ENCODE measurements around the gene LPIN2. TPM values are rescaled to one million over a fixed set of nuclear protein-coding genes. Genes with fewer than 3 reads are reported as not detected.
"Not testable (repeated sequence)": the region's sequence is repeated elsewhere in the genome, so short reads cannot be mapped to it uniquely, and the experiment has no call there.

The LPIN2 gene
- total and polyA plus RNA-seq, 2 experiments from 2014 or later: 9.0 to 10.8 TPM

GRCh38 chr18:3003766-3004165 lies 9.2 kb downstream of the LPIN2 start:
- not testable (repeated sequence) for H3K27me3 Mint-ChIP-seq (ENCODE audit: insufficient read depth, low read depth, poor library complexity); H4K20me1 ChIP-seq (replicated peaks; ENCODE audit: insufficient read depth); H3K4me3 ChIP-seq; H3K36me3 ChIP-seq (ENCODE audit: insufficient read depth); H3F3A ChIP-seq (replicated peaks; ENCODE audit: low read depth); H3K27me3 ChIP-seq (ENCODE audit: insufficient read depth); H3K9me2 ChIP-seq (ENCODE audit: insufficient read depth); H2AFZ ChIP-seq; H3K4me1 ChIP-seq (ENCODE audit: insufficient read depth); ATAC-seq; H3K27ac Mint-ChIP-seq; H3K27ac ChIP-seq (ENCODE audit: low read depth); DNase-seq (ENCODE audit: low spot score); H3K4me2 ChIP-seq; H3K4me3 Mint-ChIP-seq
- Mint-ChIP-seq H3K36me3 (ENCODE audit: low read depth) (peaks cover 72% of the 10 kb centered on the region), H3K4me1 (peaks cover 34% of the 10 kb centered on the region), H3K9me3 (peaks cover 31% of the 10 kb centered on the region)
- H3K79me2 ChIP-seq (replicated peaks; ENCODE audit: insufficient read depth): peaks cover 79% of the 10 kb centered on the region

- H3K27me3 ChIP-seq (ENCODE audit: insufficient read depth): no peaks in the 10 kb centered on the region
- peaks cover 7% of the 10 kb centered on the region for H3K36me3 ChIP-seq (ENCODE audit: insufficient read depth)
- no peak overlapping the region for H2AFZ ChIP-seq
- no peaks in the 10 kb centered on the region for H3F3A ChIP-seq (replicated peaks; ENCODE audit: low read depth)
- DNase-seq (ENCODE audit: low spot score): no peak
- H3K9me2 ChIP-seq (ENCODE audit: insufficient read depth): peaks cover 3% of the 10 kb centered on the region; the same call in 1 of the 2 replicates
- Mint-ChIP-seq H3K27ac (no peak overlapping the region), H3K4me1 (peaks cover 42% of the 10 kb centered on the region), H3K36me3 (ENCODE audit: low read depth) (peaks cover 64% of the 10 kb centered on the region), H3K4me3 (no peak overlapping the region), H3K9me3 (peaks cover 31% of the 10 kb centered on the region), H3K27me3 (ENCODE audit: insufficient read depth, low read depth, poor library complexity) (peaks cover 3% of the 10 kb centered on the region)
- peaks cover 20% of the 10 kb centered on the region for H3K4me1 ChIP-seq (ENCODE audit: insufficient read depth)
- H3K27ac ChIP-seq (ENCODE audit: low read depth): no peak overlapping the region
- ATAC-seq: no peak
- no peaks in the 10 kb centered on the region; the same call in 1 of the 2 replicates for H4K20me1 ChIP-seq (replicated peaks; ENCODE audit: insufficient read depth)
- no peak overlapping the region for H3K4me3 ChIP-seq
- peaks cover 75% of the 10 kb centered on the region for H3K79me2 ChIP-seq (replicated peaks; ENCODE audit: insufficient read depth)
- no peak overlapping the region for H3K4me2 ChIP-seq
- TF ChIP-seq CREB1 (CRISPR knock-in tag; IDR thresholded peaks at IDR 0.05; ENCODE audit: low read depth) (no peak), ZNF331 (CRISPR knock-in tag; IDR thresholded peaks at IDR 0.05; ENCODE audit: low read depth) (no peak), REST (IDR thresholded peaks at IDR 0.05; ENCODE audit: unreplicated experiment) (no peak), STAT1 (IDR thresholded peaks at IDR 0.05; ENCODE audit: unreplicated experiment) (no peak), NANOG (IDR thresholded peaks at IDR 0.05; ENCODE audit: borderline replicate concordance) (no peak), EZH2phosphoT487 (IDR thresholded peaks at IDR 0.05; ENCODE audit: unreplicated experiment) (no peak), EZH2 (IDR thresholded peaks at IDR 0.05; ENCODE audit: low read depth, unreplicated experiment) (no peak), ZNF462 (CRISPR knock-in tag; IDR thresholded peaks at IDR 0.05) (no peak), ZNF114 (CRISPR knock-in tag; IDR thresholded peaks at IDR 0.05) (no peak), POLR2AphosphoS5 (IDR thresholded peaks at IDR 0.05; ENCODE audit: low read depth) (no peak), JUNB (IDR thresholded peaks at IDR 0.05; ENCODE audit: unreplicated experiment) (no peak)
- TF ChIP-seq, protein P1, sequence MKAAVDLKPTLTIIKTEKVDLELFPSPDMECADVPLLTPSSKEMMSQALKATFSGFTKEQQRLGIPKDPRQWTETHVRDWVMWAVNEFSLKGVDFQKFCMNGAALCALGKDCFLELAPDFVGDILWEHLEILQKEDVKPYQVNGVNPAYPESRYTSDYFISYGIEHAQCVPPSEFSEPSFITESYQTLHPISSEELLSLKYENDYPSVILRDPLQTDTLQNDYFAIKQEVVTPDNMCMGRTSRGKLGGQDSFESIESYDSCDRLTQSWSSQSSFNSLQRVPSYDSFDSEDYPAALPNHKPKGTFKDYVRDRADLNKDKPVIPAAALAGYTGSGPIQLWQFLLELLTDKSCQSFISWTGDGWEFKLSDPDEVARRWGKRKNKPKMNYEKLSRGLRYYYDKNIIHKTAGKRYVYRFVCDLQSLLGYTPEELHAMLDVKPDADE (IDR thresholded peaks at IDR 0.05): no peak
Measured at GRCh38 chr18:3002732-3003131, 10.2 kb downstream of the LPIN2 start.
